PC-3 (cell line): ENCODE results near the gene C14orf93.

Source experiments
- EZH2 ChIP-seq: fragments of 300-600 bp; sonication (generic); IDR thresholded peaks from one replicate; pipeline ENCODE4 v1.6.1; 2017; ENCODE audit warnings: antibody characterized with exemption, mild to moderate bottlenecking, low read length; ENCODE audit not compliant: unreplicated experiment
- EZH2phosphoT487 ChIP-seq: fragments of 300-600 bp; sonication (generic); IDR thresholded peaks from 2 replicates; pipeline ENCODE4 v1.6.1; 2018; ENCODE audit warnings: mild to moderate bottlenecking, antibody characterized with exemption, low read length, borderline replicate concordance

DNA sequence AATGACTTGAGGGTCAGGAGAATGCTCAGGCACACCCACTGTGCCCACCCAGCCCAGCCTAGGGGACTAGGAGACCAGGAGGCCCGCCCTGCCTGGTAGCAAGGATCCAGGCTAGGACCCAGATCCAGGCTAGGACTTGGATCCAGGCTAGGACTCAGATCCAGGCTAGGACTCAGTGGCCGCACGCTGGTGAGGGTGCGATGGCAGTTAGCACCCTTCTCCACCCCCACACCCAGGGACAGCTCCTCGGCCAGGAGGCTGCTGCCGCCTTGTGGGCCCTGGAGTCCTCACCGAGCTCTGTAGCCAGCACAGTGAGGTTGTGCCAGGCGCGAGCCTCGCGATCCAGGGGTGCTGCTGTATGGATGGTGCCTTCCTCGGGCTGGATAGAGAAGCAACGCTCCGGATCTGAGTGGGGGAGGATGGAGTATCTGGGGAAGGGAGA is 42.3 kb upstream of the C14orf93 start:
- TF ChIP-seq EZH2 = no peak
- no peak for TF ChIP-seq EZH2phosphoT487
